Gastroesophageal sphincter (tissue), 3 donors: ENCODE data around the gene ZNF335.

Source experiments
- CTCF ChIP-seq, 4 experiments: fragments of 200-600 bp in 2 of 4; fragments of 450-650 bp in 2 of 4; sonication (generic) in 1 of 4; IDR thresholded peaks; one replicate each; pipeline ENCODE4 v1.5.1; 2017 to 2019; ENCODE audit warnings: antibody characterized with exemption in 4 of 4, mild to moderate bottlenecking in 2 of 4, moderate library complexity in 2 of 4
- POLR2A ChIP-seq, 2 donors: fragments of 450-650 bp; IDR thresholded peaks; one replicate each; pipeline ENCODE4 v1.6.1; 2017; ENCODE audit warnings: antibody characterized with exemption in 2 of 2, mild to moderate bottlenecking in 2 of 2, moderate library complexity in 1 of 2

GRCh38 chr20:45938727-45939438, 33.1 kb downstream of the ZNF335 start:
- TF ChIP-seq CTCF (IDR thresholded peaks at IDR 0.05) (no peak), POLR2A (IDR thresholded peaks at IDR 0.05) (no peak)
